ENCODE data around the gene NLRP7. TPM values are rescaled to one million over a fixed set of nuclear protein-coding genes. Genes with fewer than 3 reads are reported as not detected.
"Not testable (repeated sequence)": the region's sequence is repeated elsewhere in the genome, so short reads cannot be mapped to it uniquely, and the experiment has no call there.

NLRP7 gene
- total RNA-seq, 6 experiments from 2014 or later: not detected

- intact Hi-C loops (cut with DNase I): no loop called here
- no peaks in the 10 kb centered on the region for H3K9me3 ChIP-seq
- H3K4me1 ChIP-seq: no peaks in the 10 kb centered on the region
- no peaks in the 10 kb centered on the region for H3K27me3 ChIP-seq
- H3K27ac ChIP-seq: no peak overlapping the region
- no peaks in the 10 kb centered on the region for H3K36me3 ChIP-seq
- H3K4me3 ChIP-seq: no peak overlapping the region
- 51% methylated on average over 2 of the region's 2 CpGs for WGBS (ENCODE audit: insufficient coverage, low coverage, low lambda C conversion rate, missing lambda C conversion rate)
- ATAC-seq: no peak
- TF ChIP-seq, protein P1, sequence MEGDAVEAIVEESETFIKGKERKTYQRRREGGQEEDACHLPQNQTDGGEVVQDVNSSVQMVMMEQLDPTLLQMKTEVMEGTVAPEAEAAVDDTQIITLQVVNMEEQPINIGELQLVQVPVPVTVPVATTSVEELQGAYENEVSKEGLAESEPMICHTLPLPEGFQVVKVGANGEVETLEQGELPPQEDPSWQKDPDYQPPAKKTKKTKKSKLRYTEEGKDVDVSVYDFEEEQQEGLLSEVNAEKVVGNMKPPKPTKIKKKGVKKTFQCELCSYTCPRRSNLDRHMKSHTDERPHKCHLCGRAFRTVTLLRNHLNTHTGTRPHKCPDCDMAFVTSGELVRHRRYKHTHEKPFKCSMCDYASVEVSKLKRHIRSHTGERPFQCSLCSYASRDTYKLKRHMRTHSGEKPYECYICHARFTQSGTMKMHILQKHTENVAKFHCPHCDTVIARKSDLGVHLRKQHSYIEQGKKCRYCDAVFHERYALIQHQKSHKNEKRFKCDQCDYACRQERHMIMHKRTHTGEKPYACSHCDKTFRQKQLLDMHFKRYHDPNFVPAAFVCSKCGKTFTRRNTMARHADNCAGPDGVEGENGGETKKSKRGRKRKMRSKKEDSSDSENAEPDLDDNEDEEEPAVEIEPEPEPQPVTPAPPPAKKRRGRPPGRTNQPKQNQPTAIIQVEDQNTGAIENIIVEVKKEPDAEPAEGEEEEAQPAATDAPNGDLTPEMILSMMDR (IDR thresholded peaks at IDR 0.05): no peak
- no peak for TF ChIP-seq POLR2A (IDR thresholded peaks at IDR 0.05)
- DNase-seq: no peak
Measured at GRCh38 chr19:54896036-54896435, 51.3 kb downstream of the NLRP7 start.

- H3K27ac ChIP-seq; H3K4me3 ChIP-seq; intact Hi-C loops (cut with DNase I); ATAC-seq; H3K4me1 ChIP-seq; H3K27me3 ChIP-seq; H3K36me3 ChIP-seq; H3K9me3 ChIP-seq: not testable (repeated sequence)
- WGBS (ENCODE audit: insufficient coverage, low coverage, low lambda C conversion rate, missing lambda C conversion rate): 68% methylated on average over 7 of the region's 16 CpGs
- peak in 1 of 3 donors; percentile 18 for DNase-seq
Measured at GRCh38 chr19:54894106-54894505, 53.2 kb downstream of the NLRP7 start.

DNA sequence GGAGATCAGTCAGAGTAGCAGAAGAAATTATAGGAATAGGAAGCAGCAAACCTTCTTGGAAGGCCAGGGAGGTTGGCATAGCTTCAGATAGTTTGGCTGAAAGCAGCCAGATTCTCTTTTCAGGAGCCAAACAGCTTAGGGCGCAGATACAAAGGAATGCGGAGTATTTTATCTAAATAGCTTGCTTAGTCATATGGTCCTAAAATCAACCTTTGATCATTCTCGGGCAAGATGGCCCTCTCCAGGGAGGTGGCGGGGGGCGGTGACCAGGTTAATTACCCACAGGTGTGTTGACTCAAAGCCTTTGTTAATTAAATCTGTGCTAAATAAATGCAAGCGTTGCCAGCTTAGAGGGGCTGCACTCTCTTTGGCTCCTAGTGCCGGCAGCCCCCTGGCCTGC is 53.9 kb downstream of the NLRP7 start:
- no peaks in the 10 kb centered on the region for H3K4me1 ChIP-seq
- no peak for DNase-seq
- H3K36me3 ChIP-seq: no peaks in the 10 kb centered on the region
- TF ChIP-seq, protein P1 (IDR thresholded peaks at IDR 0.05): no peak
- TF ChIP-seq POLR2A (IDR thresholded peaks at IDR 0.05): no peak
- ATAC-seq: no peak
- H3K9me3 ChIP-seq: no peaks in the 10 kb centered on the region
- no peaks in the 10 kb centered on the region for H3K27me3 ChIP-seq
- intact Hi-C loops (cut with DNase I): no loop called here
- WGBS (ENCODE audit: insufficient coverage, low coverage, low lambda C conversion rate, missing lambda C conversion rate): 49% methylated on average over 4 of the region's 7 CpGs
- H3K4me3 ChIP-seq: no peak overlapping the region
- no peak overlapping the region for H3K27ac ChIP-seq

DNA sequence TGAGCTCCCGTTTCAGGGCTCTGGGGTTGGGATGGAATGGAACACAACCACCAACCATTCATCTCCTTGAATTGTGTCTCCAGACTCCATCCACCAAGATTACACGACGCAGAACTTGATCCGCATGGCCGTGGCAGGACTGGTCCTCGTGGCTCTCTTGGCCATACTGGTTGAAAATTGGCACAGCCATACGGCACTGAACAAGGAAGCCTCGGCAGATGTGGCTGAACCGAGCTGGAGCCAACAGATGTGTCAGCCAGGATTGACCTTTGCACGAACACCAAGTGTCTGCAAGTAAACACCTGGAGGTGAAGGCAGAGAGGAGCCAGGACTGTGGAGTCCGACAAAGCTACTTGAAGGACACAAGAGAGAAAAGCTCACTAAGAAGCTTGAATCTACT is 57.8 kb downstream of the NLRP7 start:
- no peak for ATAC-seq
- 56% methylated on average over 8 of the region's 11 CpGs for WGBS (ENCODE audit: insufficient coverage, low coverage, low lambda C conversion rate, missing lambda C conversion rate)

GRCh38 chr19:54888239-54888638 is 59.1 kb downstream of the NLRP7 start:
- Histone ChIP-seq H3K27ac (no peak overlapping the region), H3K9me3 (no peaks in the 10 kb centered on the region), H3K27me3 (no peaks in the 10 kb centered on the region), H3K36me3 (no peaks in the 10 kb centered on the region), H3K4me3 (no peak overlapping the region), H3K4me1 (no peaks in the 10 kb centered on the region)
- DNase-seq (no peak), ATAC-seq (peak in 3 of 4 donors; percentile 27 to 64 (median 43))
- WGBS (ENCODE audit: insufficient coverage, low coverage, low lambda C conversion rate, missing lambda C conversion rate): 67% methylated on average over 6 of the region's 10 CpGs
- intact Hi-C loops (cut with DNase I): no loop called here
- TF ChIP-seq, protein P1 (IDR thresholded peaks at IDR 0.05): no peak
- TF ChIP-seq POLR2A (IDR thresholded peaks at IDR 0.05): no peak

More for the DNA sequence above, 57.8 kb downstream of the NLRP7 start:
- Histone ChIP-seq H3K4me1 (no peaks in the 10 kb centered on the region), H3K27ac (no peak overlapping the region), H3K36me3 (no peaks in the 10 kb centered on the region), H3K4me3 (no peak overlapping the region), H3K9me3 (no peaks in the 10 kb centered on the region), H3K27me3 (no peaks in the 10 kb centered on the region)
- intact Hi-C loops (cut with DNase I): no loop called here
- no peak for DNase-seq
- TF ChIP-seq, protein P1 (IDR thresholded peaks at IDR 0.05): no peak
- no peak for TF ChIP-seq POLR2A (IDR thresholded peaks at IDR 0.05)
